ENCODE data around the gene GARIN5A.

DNA sequence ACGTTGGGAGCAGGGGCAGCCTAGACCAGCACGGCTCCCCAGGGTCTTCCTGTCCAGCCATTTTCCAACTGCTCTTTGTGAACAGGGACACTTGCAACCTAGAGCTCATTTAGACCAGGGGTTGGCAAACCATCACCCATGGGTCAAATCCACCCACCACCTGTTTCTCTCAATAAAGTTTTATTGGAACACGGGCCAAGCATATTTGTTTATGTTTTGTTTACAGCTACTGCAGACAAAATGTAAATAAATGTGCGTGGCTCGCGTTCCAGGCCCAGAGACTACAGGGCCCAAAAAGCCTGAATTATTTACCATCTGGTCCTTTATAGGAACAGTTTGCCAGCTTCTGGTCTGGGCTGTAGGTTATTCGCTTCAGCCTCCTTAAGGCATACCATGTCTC is 13.7 kb downstream of the GARIN5A start:
- TF ChIP-seq, protein P1, sequence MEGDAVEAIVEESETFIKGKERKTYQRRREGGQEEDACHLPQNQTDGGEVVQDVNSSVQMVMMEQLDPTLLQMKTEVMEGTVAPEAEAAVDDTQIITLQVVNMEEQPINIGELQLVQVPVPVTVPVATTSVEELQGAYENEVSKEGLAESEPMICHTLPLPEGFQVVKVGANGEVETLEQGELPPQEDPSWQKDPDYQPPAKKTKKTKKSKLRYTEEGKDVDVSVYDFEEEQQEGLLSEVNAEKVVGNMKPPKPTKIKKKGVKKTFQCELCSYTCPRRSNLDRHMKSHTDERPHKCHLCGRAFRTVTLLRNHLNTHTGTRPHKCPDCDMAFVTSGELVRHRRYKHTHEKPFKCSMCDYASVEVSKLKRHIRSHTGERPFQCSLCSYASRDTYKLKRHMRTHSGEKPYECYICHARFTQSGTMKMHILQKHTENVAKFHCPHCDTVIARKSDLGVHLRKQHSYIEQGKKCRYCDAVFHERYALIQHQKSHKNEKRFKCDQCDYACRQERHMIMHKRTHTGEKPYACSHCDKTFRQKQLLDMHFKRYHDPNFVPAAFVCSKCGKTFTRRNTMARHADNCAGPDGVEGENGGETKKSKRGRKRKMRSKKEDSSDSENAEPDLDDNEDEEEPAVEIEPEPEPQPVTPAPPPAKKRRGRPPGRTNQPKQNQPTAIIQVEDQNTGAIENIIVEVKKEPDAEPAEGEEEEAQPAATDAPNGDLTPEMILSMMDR (IDR thresholded peaks at IDR 0.05; ENCODE audit: poor library complexity), result no peak
- no peak for TF ChIP-seq EZH2 (IDR thresholded peaks at IDR 0.05; ENCODE audit: borderline replicate concordance)

All from hepatocyte (in vitro differentiated cells).